ENCODE data around the gene MYD88.

DNA sequence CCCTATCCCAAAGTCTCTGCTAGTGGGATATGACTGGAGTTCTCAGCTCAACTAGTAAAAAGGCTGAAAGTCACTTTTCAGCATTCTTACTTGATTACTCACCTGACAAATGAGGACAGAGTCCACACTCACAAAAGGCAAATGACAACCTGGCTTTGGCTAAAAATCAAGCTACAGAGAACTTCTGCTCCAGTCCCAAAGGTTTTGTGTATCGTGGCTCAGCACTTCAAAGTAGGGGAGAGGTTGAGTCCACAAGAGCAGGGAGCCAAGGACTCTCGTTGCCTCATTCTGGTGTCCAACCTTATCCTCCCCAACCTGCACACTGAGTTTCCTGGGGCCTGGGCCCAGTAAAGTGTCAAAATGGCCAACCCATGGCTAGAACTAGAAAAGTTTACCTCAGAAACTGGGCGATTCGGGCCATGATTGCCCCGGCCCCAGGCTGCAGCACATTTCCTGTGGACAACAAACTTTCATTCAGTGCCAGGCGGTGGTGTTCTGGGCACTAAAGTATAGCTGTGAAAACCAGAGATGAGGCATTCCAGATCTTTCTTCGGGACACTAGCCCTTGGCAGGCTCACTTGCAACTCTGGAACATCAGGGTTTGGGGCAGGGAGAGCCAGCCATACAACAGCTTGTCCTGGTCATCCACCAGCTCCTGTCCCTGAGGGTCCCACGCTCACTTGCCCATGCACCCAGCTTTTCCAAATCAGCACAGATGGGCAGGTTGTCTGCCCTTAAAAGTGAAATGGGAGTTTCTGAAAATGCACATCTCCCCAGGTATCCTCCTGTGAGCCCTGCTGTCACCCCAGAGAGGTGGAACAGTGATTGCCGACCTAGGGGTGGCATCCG lies 4.7 kb upstream of the MYD88 start:
- TF ChIP-seq POLR2A (IDR thresholded peaks at IDR 0.05) (no peak), POLR2AphosphoS5 (IDR thresholded peaks at IDR 0.05) (peak in 1 of 2 donors; percentile 18)
- TF ChIP-seq, protein P1, sequence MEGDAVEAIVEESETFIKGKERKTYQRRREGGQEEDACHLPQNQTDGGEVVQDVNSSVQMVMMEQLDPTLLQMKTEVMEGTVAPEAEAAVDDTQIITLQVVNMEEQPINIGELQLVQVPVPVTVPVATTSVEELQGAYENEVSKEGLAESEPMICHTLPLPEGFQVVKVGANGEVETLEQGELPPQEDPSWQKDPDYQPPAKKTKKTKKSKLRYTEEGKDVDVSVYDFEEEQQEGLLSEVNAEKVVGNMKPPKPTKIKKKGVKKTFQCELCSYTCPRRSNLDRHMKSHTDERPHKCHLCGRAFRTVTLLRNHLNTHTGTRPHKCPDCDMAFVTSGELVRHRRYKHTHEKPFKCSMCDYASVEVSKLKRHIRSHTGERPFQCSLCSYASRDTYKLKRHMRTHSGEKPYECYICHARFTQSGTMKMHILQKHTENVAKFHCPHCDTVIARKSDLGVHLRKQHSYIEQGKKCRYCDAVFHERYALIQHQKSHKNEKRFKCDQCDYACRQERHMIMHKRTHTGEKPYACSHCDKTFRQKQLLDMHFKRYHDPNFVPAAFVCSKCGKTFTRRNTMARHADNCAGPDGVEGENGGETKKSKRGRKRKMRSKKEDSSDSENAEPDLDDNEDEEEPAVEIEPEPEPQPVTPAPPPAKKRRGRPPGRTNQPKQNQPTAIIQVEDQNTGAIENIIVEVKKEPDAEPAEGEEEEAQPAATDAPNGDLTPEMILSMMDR (IDR thresholded peaks at IDR 0.05): no peak
